Right lobe of liver (tissue), 4 donors: ENCODE results near the gene CFAP61.

ENCODE experiments used
- POLR2A ChIP-seq: fragments of 450-650 bp; IDR thresholded peaks from one replicate; pipeline ENCODE4 v1.6.1; 2017; ENCODE audit warnings: antibody characterized with exemption, mild to moderate bottlenecking
- TF ChIP-seq, protein P1 (sequence below), 4 donors: fragments of 200-600 bp in 3 of 4; fragments of 450-650 bp in 1 of 4; IDR thresholded peaks; one replicate each; pipeline versions ENCODE4 v1.5.1 to v1.8.0; 2016 to 2022; ENCODE audit warnings: antibody characterized with exemption in 4 of 4, mild to moderate bottlenecking in 2 of 4
- donor health status: DM: no; HTN: no; CAD: no.
- donor health status: DM: no; HTN: no; CAD: no.
- donor health status: DM: no; HTN: yes; CAD: no.

DNA sequence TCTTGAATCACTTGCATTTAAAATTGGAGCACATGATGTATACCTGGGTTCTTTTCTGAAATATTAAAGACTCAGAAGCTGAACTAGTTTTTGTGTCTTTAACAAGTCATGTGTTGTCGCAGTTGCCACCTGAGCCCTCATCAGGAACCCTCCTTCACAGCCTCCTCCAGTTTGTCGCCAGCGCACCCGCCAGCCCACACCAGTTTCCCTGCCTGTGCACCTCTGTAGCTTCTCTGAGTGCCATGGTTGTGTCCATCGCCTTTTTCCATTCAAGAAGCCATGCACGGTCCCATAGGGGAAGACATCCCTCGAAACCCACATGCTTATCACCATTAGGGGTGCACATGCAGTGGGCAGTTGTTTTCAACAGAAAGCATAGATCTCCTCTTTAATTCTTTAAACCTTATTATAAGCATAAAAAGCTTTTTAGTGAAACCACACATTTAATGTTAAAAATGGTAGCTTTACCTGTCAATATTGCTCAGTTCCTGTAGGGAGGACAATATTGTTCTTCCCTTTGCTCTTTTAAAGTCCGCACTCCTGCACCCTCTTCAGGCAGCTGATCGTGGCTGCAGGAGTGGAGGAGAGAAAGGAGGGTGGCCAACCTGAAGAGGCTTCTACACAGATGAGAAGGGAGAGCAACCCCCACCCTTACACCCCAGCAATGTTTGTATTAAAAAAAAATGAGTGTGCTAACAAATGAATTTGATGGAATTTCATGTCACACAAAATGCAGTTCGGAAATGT is 121.9 kb downstream of the CFAP61 start:
- TF ChIP-seq, protein P1, sequence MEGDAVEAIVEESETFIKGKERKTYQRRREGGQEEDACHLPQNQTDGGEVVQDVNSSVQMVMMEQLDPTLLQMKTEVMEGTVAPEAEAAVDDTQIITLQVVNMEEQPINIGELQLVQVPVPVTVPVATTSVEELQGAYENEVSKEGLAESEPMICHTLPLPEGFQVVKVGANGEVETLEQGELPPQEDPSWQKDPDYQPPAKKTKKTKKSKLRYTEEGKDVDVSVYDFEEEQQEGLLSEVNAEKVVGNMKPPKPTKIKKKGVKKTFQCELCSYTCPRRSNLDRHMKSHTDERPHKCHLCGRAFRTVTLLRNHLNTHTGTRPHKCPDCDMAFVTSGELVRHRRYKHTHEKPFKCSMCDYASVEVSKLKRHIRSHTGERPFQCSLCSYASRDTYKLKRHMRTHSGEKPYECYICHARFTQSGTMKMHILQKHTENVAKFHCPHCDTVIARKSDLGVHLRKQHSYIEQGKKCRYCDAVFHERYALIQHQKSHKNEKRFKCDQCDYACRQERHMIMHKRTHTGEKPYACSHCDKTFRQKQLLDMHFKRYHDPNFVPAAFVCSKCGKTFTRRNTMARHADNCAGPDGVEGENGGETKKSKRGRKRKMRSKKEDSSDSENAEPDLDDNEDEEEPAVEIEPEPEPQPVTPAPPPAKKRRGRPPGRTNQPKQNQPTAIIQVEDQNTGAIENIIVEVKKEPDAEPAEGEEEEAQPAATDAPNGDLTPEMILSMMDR (IDR thresholded peaks at IDR 0.05) = no peak
- TF ChIP-seq POLR2A = no peak
